G401.6 (cell line): ENCODE measurements around the gene EIPR1.

Source experiments
- FAIRE-seq: peaks from 2 replicates; lab custom pipeline; 2012; peaks lifted over from hg19 to GRCh38; lab: Jason Lieb, UNC

Gene EIPR1

DNA sequence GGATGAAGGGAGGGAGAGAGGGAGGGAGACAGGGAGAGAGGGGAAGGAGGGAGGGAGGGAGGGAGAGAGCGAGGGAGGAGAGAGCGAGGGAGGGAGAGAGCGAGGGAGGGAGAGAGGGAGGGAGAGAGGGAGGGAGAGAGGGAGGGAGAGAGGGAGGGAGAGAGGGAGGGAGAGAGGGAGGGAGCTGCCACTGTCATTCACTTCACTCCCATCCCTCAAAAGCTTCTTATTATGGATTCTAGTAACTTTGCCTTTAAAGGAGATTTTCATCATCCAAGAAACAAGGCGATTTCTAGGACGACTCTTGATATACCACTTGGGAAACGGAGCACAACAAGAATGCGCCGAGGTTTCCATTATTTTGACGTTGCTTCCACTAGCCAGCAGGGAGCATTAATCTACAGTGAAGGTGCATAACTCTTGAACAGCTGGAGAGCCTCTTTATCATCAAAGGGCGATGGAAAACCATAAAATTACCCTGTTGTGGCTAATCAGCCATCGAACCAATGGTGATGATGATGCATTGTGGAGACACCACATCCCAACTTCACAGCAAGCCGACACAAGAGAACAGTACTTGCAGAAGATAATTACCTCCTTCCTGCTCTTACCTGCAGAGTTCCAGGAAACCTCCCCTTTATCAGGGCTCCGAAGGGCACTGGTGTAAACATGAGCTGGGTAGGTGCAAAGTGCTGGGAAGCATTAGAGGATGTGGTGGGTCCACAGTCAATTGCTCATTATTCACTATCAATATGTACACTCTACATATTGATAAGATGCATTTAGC lies 130.5 kb downstream of the EIPR1 start:
- no peak for FAIRE-seq

GRCh38 chr2:3246406-3246805 lies 131.2 kb downstream of the EIPR1 start:
- no peak for FAIRE-seq

GRCh38 chr2:3244486-3244885 lies 133.1 kb downstream of the EIPR1 start:
- FAIRE-seq: no peak

GRCh38 chr2:3243804-3244203 lies 133.8 kb downstream of the EIPR1 start:
- no peak for FAIRE-seq

DNA sequence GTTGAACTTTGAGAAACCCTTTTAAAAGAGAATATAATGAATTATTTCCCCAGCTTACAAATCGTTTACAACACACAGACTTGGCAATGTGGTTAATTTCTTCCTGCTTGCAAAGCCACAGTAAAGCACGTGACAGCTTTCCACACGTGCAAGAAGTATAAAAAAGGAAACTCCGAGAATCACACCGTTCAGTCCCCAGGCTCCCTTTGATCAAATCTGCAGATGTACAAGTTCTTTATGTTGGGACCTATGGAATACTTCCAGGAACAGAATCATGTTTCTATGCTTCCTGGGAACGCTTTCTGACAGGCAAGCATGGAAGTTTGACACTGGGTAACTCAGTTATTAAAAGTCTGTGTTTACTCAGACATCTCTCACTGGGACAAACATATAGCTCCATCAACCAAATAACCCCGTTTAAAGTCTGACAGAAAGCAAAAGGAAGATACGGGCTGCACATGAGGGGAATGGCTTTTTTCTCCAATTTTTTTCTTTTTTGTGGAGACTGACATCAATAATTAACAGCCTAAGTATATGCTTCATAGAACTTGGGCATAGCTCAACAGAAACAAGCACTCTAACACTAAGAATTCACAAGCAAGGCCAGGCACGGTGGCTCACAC lies 134.8 kb downstream of the EIPR1 start:
- FAIRE-seq: no peak

DNA sequence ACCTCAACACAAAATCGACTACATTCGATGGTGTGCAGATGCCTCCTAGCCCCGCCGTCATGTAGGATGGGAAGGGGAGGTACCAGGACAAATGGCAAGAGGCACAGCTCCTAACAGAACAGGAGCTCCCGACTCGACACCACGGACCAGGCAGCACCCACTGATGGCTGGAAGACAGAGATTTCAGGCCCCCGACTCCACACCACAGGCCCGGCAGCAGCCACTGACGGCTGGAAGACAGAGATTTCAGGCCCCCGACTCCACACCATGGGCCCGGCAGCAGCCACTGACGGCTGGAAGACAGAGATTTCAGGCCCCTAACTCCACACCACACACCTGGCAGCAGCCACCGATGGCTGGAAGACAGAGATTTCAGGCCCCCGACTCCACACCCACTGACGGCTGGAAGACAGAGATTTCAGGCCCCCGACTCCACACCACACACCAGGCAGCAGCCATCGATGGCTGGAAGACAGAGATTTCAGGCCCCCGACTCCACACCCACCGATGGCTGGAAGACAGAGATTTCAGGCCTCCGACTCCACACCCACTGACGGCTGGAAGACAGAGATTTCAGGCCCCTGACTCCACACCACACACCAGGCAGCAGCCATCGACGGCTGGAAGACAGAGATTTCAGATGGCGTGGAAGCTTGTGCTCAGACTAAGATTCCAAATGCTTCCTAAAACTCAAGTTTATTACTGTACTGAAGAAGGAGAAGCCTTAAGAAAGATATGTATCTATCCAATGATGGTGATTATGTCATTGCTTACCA lies 135.5 kb downstream of the EIPR1 start:
- no peak for FAIRE-seq

GRCh38 chr2:3238951-3239841 lies 138.4 kb downstream of the EIPR1 start:
- FAIRE-seq: no peak

GRCh38 chr2:3236300-3237045 lies 141.1 kb downstream of the EIPR1 start:
- no peak for FAIRE-seq

DNA sequence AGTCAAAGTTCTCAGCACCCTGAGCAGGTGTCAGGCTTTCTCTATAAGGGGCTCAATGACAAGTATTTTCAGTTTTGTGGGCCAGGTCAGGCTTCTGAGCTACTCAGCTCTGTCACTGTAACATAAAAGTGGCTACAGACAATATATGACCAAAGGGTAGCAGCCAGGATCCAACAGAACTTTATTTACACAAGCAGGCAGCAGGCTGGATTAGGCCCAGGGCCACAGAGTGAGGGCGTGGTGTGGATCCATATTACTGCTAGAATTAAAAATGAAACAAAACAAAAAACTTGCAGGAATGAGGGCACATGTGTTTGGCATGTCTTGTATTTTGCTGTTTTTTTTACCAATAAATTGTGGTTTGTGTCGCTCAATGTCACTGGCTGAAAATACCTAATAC lies 143.7 kb downstream of the EIPR1 start:
- no peak for FAIRE-seq

DNA sequence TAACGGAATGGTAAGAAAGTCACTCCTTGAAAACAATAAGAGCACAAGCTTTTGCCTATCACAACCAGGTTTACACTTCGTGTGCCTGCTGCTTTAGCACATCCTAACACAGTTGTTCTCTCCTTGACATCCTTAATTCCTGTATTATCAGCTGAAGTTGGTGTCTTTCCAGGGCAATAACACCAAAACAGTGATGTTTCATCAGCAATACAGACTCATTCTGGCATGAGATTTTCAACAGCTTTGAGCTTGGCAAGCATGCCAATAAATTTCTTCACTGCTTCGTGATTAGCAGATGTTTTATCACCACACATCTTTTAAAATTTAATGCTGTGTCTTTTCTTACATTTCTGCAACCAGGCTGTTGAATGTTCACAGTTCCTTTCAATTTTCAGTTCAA lies 148.4 kb downstream of the EIPR1 start:
- no peak for FAIRE-seq

- no peak for FAIRE-seq
These were observed 152.9 kb downstream of the EIPR1 start for GRCh38 chr2:3224681-3225080.

- FAIRE-seq: no peak
These were observed 154.3 kb downstream of the EIPR1 start for GRCh38 chr2:3223080-3223923.

- FAIRE-seq: no peak
These were observed 155.0 kb downstream of the EIPR1 start for GRCh38 chr2:3222636-3223035.

DNA sequence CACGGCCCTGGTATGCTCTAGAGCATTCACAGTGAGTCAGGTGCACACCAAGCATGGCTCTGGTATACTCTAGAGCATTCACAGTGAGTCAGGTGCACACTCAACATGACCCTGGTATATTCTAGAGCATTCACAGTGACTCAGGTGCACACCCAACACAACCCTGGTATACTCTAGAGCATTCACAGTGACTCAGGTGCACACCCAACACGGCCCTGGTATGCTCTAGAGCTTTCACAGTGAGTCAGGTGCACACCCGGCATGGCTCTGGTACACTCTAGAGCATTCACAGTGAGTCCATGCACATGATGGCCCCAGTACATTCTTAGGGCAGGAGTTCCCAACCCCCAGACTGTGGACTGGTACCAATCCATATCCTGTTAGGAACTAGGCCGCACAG lies 158.1 kb downstream of the EIPR1 start:
- FAIRE-seq: no peak

DNA sequence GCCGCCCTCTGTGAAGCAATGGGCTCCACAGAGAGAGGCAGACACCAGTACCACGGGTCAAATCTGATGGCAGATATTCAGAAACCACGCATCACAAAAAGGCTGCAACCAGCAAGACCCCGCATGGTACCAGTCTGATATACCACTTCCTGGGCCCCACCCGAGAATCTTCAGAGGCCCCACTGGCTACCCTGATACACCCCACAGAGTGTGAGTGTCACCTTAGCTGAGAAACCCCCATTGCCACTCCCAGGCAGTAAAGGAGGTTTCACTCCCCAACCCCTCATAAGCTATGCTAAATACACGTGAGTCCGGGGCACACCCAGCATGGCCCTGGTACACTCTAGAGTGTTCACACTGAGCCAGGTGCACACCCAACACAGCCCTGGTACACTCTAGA lies 160.0 kb downstream of the EIPR1 start:
- no peak for FAIRE-seq

- FAIRE-seq: no peak
These were observed 160.7 kb downstream of the EIPR1 start for GRCh38 chr2:3216841-3217495.

DNA sequence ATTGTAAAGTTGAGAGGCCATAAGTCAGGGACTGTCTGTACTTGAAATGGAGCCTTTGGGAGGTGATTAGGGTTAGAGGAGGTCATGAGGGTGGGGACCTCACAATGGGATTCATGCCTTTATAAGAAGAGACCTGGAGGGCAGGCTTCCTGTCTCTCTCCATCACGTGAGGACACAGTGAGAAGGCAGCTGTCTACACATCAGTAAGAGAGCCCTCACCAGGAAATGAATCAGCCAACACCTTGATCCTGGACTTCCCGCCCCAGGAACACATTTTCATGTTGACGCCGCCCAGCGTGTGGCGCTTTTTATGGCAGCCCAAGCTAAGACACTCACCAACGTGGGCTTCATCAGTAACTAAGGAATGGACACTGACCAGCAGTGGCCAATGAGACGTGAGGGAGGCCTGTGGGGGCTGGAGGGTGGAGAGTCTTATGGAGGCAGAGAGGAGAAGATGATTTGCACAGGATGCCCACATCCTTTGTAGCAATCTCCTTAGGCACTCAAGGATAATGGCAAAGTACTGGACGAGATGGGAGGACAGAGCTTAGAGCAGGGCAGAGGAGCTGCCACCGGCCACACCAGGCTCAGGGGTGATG lies 162.7 kb downstream of the EIPR1 start:
- no peak for FAIRE-seq

DNA sequence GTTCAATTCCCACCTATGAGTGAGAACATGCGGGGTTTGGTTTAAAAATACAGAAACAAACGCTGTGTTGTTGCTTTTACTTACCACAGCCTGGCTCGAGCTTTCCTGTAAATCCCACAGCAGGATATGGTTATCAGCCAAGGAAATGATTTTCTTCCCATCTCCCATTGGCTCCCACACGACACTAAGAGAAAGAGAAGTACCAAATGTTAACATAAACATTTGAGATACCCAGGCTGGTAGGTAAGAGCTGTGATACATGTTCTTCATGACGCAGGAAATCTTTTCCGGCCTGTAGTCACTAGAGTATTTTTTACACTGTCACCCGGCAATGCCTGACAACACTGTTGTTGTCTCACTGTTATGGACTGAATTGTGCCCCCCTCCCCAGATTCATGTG lies 163.6 kb downstream of the EIPR1 start:
- FAIRE-seq: no peak

DNA sequence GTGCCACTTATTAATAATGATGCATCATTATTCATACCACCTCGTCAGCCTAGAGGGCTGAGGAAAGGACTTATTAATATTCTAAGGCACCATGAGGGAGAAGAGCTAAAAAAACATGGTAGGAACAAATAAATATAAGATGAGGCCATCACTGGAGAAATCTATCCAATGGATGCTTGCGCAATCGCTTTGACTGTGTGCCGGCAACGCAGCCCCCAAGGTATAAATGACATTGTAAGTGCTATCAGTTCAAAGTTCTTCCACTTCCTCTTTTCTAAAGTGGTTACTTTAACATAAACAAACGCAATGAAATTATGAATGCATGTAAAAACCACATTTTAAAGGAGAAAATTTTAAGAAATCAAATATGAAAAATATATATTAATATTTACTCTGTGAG lies 164.6 kb downstream of the EIPR1 start:
- FAIRE-seq: no peak

- no peak for FAIRE-seq
These were observed 165.6 kb downstream of the EIPR1 start for GRCh38 chr2:3212061-3212362.
